Measurements from ENCODE around the gene LIFR.

LIFR gene

GRCh38 chr5:38533286-38534155 is 22.9 kb downstream of the LIFR start:
- Histone ChIP-seq H3K9ac (ENCODE audit: low read depth, low read length) (no peak overlapping the region), H3K79me2 (ENCODE audit: insufficient read depth, low read length) (no peaks in the 10 kb centered on the region), H4K20me1 (ENCODE audit: insufficient read depth, low read length) (no peaks in the 10 kb centered on the region), H3K4me3 (ENCODE audit: low read depth in 1 of 2, low read length in 2 of 2) (no peak overlapping the region), H3K4me2 (ENCODE audit: insufficient read depth, low read length) (no peak overlapping the region), H2AFZ (ENCODE audit: low read depth, low read length) (no peak overlapping the region), H3K36me3 (ENCODE audit: insufficient read depth, low read length) (no peaks in the 10 kb centered on the region), H3K9me3 (ENCODE audit: insufficient read depth, low read length, severe bottlenecking) (no peaks in the 10 kb centered on the region), H3K27ac (ENCODE audit: low read length) (no peak overlapping the region), H3K4me1 (ENCODE audit: insufficient read depth, low read length) (no peaks in the 10 kb centered on the region), H3K27me3 (ENCODE audit: insufficient read depth, low read length, poor library complexity) (peaks cover 24% of the 10 kb centered on the region)
- no peak for DNase-seq
- ATAC-seq (ENCODE audit: insufficient read depth, low read depth) = no peak
- no peak for TF ChIP-seq CTCF (IDR thresholded peaks at IDR 0.05; ENCODE audit: borderline replicate concordance, extremely low read depth, low read length, poor library complexity, severe bottlenecking)
- no peak for TF ChIP-seq EZH2 (IDR thresholded peaks at IDR 0.05; ENCODE audit: borderline replicate concordance, low read depth, low read length, severe bottlenecking)

GRCh38 chr5:38532165-38532669 is 24.2 kb downstream of the LIFR start:
- H3K4me2 ChIP-seq (ENCODE audit: insufficient read depth, low read length) = no peak overlapping the region
- TF ChIP-seq EZH2 (IDR thresholded peaks at IDR 0.05; ENCODE audit: borderline replicate concordance, low read depth, low read length, severe bottlenecking) (no peak), CTCF (IDR thresholded peaks at IDR 0.05; ENCODE audit: borderline replicate concordance, extremely low read depth, low read length, poor library complexity, severe bottlenecking) (no peak)

GRCh38 chr5:38531518-38531917 is 24.9 kb downstream of the LIFR start:
- H3K27me3 ChIP-seq (ENCODE audit: insufficient read depth, low read length, poor library complexity) = peaks cover 18% of the 10 kb centered on the region
- H3K4me1 ChIP-seq (ENCODE audit: insufficient read depth, low read length) = no peaks in the 10 kb centered on the region
- TF ChIP-seq EZH2 (IDR thresholded peaks at IDR 0.05; ENCODE audit: borderline replicate concordance, low read depth, low read length, severe bottlenecking) (no peak), CTCF (IDR thresholded peaks at IDR 0.05; ENCODE audit: borderline replicate concordance, extremely low read depth, low read length, poor library complexity, severe bottlenecking) (no peak)
- no peaks in the 10 kb centered on the region for H3K36me3 ChIP-seq (ENCODE audit: insufficient read depth, low read length)
- no peak overlapping the region for H3K4me3 ChIP-seq (ENCODE audit: low read depth in 1 of 2, low read length in 2 of 2)
- H3K79me2 ChIP-seq (ENCODE audit: insufficient read depth, low read length) = no peaks in the 10 kb centered on the region
- H2AFZ ChIP-seq (ENCODE audit: low read depth, low read length) = no peak overlapping the region
- H3K9me3 ChIP-seq (ENCODE audit: insufficient read depth, low read length, severe bottlenecking) = no peaks in the 10 kb centered on the region
- H3K9ac ChIP-seq (ENCODE audit: low read depth, low read length) = no peak overlapping the region
- no peaks in the 10 kb centered on the region for H4K20me1 ChIP-seq (ENCODE audit: insufficient read depth, low read length)
- DNase-seq (no peak), ATAC-seq (ENCODE audit: insufficient read depth, low read depth) (no peak)
- no peak overlapping the region for H3K4me2 ChIP-seq (ENCODE audit: insufficient read depth, low read length)
- H3K27ac ChIP-seq (ENCODE audit: low read length) = no peak overlapping the region

More at GRCh38 chr5:38532165-38532669, 24.2 kb downstream of the LIFR start:
- no peaks in the 10 kb centered on the region for H3K79me2 ChIP-seq (ENCODE audit: insufficient read depth, low read length)
- H3K9me3 ChIP-seq (ENCODE audit: insufficient read depth, low read length, severe bottlenecking) = no peaks in the 10 kb centered on the region
- H3K4me3 ChIP-seq (ENCODE audit: low read depth in 1 of 2, low read length in 2 of 2) = no peak overlapping the region
- DNase-seq = no peak
- ATAC-seq (ENCODE audit: insufficient read depth, low read depth) = no peak
- no peaks in the 10 kb centered on the region for H3K4me1 ChIP-seq (ENCODE audit: insufficient read depth, low read length)
- no peaks in the 10 kb centered on the region for H3K36me3 ChIP-seq (ENCODE audit: insufficient read depth, low read length)
- no peak overlapping the region for H3K9ac ChIP-seq (ENCODE audit: low read depth, low read length)
- H2AFZ ChIP-seq (ENCODE audit: low read depth, low read length) = no peak overlapping the region
- H3K27ac ChIP-seq (ENCODE audit: low read length) = no peak overlapping the region
- peaks cover 18% of the 10 kb centered on the region for H3K27me3 ChIP-seq (ENCODE audit: insufficient read depth, low read length, poor library complexity)
- no peaks in the 10 kb centered on the region for H4K20me1 ChIP-seq (ENCODE audit: insufficient read depth, low read length)

Data from DND-41 (cell line).